BJ (cell line): ENCODE measurements around the gene TOMM7. TPM values are rescaled to one million over a fixed set of nuclear protein-coding genes. Genes with fewer than 3 reads are reported as not detected.

Source experiments
- CTCF ChIA-PET: fragments of 350-600 bp; formaldehyde crosslinking; extraction: SDS; loops from one replicate; lab custom pipeline; 2021; ENCODE audit warnings: antibody characterized with exemption, inconsistent platforms; lab: Yijun Ruan, JAX
- POLR2A ChIA-PET: fragments of 300-600 bp; sonication (Branson Sonifier 250); formaldehyde crosslinking; extraction: SDS; loops from one replicate; lab custom pipeline; 2021; ENCODE audit warnings: antibody characterized with exemption; lab: Charles Lee
- DNase-seq: peaks from one replicate; pipeline ENCODE4 v3.0.0-alpha.2; 2011; ENCODE audit warnings: low read depth
- H3K27me3 ChIP-seq: 2 replicates; pipeline ENCODE4 v1.6.0; 2011; ENCODE audit warnings: low read length; ENCODE audit not compliant: control insufficient read depth, insufficient read depth
- H3K36me3 ChIP-seq: 2 replicates; pipeline ENCODE4 v1.5.1; 2011; ENCODE audit warnings: low read length; ENCODE audit not compliant: control insufficient read depth, insufficient read depth
- H3K4me3 ChIP-seq: 2 replicates; pipeline ENCODE4 v1.5.1; 2011; ENCODE audit warnings: low read depth, mild to moderate bottlenecking, control low read depth, low read length
- CTCF ChIP-seq: IDR thresholded peaks from 2 replicates; pipeline ENCODE4 v1.5.1; 2011; ENCODE audit warnings: low read depth, mild to moderate bottlenecking, control low read depth, inconsistent platforms, low read length, moderate library complexity; ENCODE audit not compliant: insufficient read depth
- polyA plus RNA-seq: library from polyadenylated mRNA; depleted of rRNA; stranded (reverse); fragments of >200 nt; gene quantifications from 2 replicates; pipeline ENCODE4 v1.2.3, GENCODE V29; 2011

TOMM7 gene
- polyA plus RNA-seq, 1 experiment = 346 TPM

- ChIA-PET POLR2A (no interaction called here), CTCF (interaction anchor here (1.0 to 2.1 kb wide), 3 partner anchors 10 to 243 kb away, joined by 4 to 10 read pairs (median 5); partner anchors contain the start of gene TOMM7)
- Histone ChIP-seq H3K27me3 (no peaks in the 10 kb centered on the region), H3K36me3 (peaks cover 3% of the 10 kb centered on the region), H3K4me3 (no peak overlapping the region)
- TF ChIP-seq CTCF = no peak
- DNase-seq = no peak
Measured at GRCh38 chr7:22811746-22812280, 10.8 kb downstream of the TOMM7 start.

- ChIA-PET POLR2A (no interaction called here), CTCF (interaction anchor here (2.1 kb wide), 1 partner anchor 11 kb away, joined by 10 read pairs; the partner anchor contains the start of gene TOMM7)
- no peaks in the 10 kb centered on the region for H3K27me3 ChIP-seq
- no peak for TF ChIP-seq CTCF
- H3K4me3 ChIP-seq = no peak overlapping the region
- DNase-seq = no peak
- peaks cover 3% of the 10 kb centered on the region for H3K36me3 ChIP-seq
Measured at GRCh38 chr7:22810843-22811242, 11.8 kb downstream of the TOMM7 start.

GRCh38 chr7:22809902-22810642 is 12.6 kb downstream of the TOMM7 start:
- ChIA-PET POLR2A (no interaction called here), CTCF (interaction anchor here (1.0 to 1.8 kb wide), 4 partner anchors 10 to 245 kb away, joined by 3 to 7 read pairs (median 5); partner anchors contain the start of gene TOMM7)
- H3K36me3 ChIP-seq = peaks cover 3% of the 10 kb centered on the region
- no peak for TF ChIP-seq CTCF
- no peaks in the 10 kb centered on the region for H3K27me3 ChIP-seq
- no peak for DNase-seq
- no peak overlapping the region for H3K4me3 ChIP-seq

GRCh38 chr7:22808140-22808539 is 14.5 kb downstream of the TOMM7 start:
- CTCF ChIA-PET = interaction anchor here (0.7 kb wide), 1 partner anchor 8 kb away, joined by 3 read pairs; no protein-coding TSS in a partner anchor

More at GRCh38 chr7:22808140-22808539, 14.5 kb downstream of the TOMM7 start:
- Histone ChIP-seq H3K27me3 (no peaks in the 10 kb centered on the region), H3K36me3 (peaks cover 2% of the 10 kb centered on the region), H3K4me3 (no peak overlapping the region)
- no peak for TF ChIP-seq CTCF
- POLR2A ChIA-PET = no interaction called here
- no peak for DNase-seq
